ENCODE measurements around the gene SDSL. TPM values are rescaled to one million over a fixed set of nuclear protein-coding genes. Genes with fewer than 3 reads are reported as not detected.

SDSL gene
- total RNA-seq, 1 donor = 3.5 TPM

DNA sequence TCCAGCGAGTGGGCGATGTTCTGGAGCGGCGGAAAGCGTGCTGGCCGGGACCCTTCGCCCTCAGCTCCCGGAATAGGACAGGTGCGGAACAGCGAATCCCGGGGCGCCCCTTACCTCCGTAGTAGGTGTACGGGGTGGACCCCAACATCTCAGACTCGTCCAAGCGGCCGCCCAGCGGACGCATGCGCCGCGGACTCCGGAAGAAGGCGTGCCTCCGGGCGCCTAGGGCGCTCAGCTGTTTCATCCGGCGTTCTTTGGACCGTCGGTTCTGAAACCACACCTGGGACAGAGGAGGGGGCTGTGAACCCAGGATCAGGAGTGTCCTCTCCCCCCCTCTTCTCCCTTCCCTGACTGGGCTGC lies 44.9 kb downstream of the SDSL start:
- peak overlapping the region; percentile 51 for H3K4me3 ChIP-seq (ENCODE audit: low read depth, low read length)
- TF ChIP-seq, protein P1, sequence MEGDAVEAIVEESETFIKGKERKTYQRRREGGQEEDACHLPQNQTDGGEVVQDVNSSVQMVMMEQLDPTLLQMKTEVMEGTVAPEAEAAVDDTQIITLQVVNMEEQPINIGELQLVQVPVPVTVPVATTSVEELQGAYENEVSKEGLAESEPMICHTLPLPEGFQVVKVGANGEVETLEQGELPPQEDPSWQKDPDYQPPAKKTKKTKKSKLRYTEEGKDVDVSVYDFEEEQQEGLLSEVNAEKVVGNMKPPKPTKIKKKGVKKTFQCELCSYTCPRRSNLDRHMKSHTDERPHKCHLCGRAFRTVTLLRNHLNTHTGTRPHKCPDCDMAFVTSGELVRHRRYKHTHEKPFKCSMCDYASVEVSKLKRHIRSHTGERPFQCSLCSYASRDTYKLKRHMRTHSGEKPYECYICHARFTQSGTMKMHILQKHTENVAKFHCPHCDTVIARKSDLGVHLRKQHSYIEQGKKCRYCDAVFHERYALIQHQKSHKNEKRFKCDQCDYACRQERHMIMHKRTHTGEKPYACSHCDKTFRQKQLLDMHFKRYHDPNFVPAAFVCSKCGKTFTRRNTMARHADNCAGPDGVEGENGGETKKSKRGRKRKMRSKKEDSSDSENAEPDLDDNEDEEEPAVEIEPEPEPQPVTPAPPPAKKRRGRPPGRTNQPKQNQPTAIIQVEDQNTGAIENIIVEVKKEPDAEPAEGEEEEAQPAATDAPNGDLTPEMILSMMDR (IDR thresholded peaks at IDR 0.05; ENCODE audit: insufficient read depth, low read depth, low read length) = no peak
- no peak for DNase-seq (ENCODE audit: low read depth)

DNA sequence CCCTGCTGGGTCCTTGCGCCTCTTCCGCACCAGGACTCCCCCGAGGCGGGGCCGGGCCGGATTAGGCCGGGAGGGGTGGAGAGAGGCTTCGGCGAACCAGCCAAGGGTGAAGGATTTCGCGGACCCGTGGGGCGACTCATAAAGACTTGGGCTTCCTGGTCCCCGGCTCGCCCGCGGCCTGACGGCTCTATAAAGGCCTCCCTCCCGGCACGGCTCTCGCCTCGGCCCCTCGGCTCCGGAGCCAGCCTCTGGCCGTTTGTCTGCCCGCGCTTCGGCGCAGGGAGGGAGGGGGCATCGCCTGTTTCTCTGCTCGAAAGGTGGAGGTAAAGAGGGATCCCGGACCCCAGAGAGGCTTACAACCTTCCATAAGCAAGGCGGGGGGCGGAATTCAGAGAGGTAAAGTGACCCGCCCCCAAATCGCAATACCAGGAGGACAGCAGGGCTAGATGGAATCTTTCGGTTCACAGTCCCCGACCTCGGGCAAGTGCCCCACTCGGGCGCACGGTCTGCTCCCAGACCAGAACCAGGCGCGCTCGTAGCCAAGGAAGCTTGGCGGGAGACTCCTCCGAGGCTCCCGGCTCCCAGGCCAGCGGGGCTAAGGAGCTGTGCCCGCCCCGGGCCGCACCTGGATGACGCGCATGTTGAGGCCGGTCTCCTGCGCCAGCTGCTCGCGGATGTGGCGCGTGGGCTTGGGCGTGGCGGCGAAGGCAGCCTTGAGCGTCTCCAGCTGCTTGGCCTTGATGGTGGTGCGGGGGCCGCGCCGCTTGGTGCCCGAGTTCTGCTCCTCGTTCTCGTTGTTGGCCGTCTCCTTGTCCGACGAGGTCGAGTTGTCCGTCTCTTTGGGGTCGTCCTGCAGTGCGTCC lies 45.6 kb downstream of the SDSL start:
- H3K4me3 ChIP-seq (ENCODE audit: low read depth, low read length) = peak overlapping the region; percentile 51
- no peak for DNase-seq (ENCODE audit: low read depth)
- TF ChIP-seq, protein P1 (IDR thresholded peaks at IDR 0.05; ENCODE audit: insufficient read depth, low read depth, low read length) = no peak

DNA sequence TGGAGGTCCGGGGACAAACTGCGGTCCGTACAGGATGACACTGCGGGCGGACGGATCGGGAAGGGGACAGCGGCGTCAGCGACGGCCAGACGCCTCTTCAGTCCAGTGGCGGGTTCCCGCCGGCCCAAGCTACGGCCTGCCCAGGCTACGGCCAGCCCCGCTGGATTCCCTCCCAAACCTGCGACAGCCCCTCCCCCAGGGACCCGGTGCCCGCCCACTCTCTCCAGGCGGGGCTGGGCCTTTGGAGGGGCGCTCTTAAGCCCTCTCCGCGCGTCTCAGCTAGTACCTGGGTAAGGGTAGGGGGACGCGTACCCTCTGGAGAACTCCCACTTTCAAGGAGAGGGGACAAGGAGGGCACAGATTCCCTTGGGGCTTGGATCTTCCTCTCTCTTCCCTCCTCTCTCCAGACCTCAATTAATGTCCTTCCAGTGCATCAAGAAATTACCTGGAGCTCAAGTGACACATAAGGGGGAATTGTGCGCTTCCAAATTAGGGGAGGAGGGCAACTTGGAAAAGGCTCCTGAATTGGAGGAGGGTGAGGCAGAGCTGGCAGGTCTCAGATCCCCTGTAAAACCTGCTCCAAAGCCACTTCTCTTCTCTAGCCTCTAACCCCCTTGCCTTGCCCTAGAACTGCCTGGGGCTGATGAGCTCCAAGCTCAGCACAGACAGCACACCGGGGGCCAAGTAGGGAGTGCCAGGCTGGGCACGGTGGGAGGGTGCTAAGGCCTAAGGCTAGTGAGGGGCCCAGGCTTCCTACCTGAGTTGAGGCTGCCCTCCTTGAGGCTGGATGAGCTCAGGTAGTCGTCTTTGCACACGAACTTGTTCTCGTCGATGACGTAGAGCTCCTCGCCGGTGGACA lies 46.4 kb downstream of the SDSL start:
- no peak for DNase-seq (ENCODE audit: low read depth)
- TF ChIP-seq, protein P1 (IDR thresholded peaks at IDR 0.05; ENCODE audit: insufficient read depth, low read depth, low read length) = no peak
- H3K4me3 ChIP-seq (ENCODE audit: low read depth, low read length) = no peak overlapping the region

DNA sequence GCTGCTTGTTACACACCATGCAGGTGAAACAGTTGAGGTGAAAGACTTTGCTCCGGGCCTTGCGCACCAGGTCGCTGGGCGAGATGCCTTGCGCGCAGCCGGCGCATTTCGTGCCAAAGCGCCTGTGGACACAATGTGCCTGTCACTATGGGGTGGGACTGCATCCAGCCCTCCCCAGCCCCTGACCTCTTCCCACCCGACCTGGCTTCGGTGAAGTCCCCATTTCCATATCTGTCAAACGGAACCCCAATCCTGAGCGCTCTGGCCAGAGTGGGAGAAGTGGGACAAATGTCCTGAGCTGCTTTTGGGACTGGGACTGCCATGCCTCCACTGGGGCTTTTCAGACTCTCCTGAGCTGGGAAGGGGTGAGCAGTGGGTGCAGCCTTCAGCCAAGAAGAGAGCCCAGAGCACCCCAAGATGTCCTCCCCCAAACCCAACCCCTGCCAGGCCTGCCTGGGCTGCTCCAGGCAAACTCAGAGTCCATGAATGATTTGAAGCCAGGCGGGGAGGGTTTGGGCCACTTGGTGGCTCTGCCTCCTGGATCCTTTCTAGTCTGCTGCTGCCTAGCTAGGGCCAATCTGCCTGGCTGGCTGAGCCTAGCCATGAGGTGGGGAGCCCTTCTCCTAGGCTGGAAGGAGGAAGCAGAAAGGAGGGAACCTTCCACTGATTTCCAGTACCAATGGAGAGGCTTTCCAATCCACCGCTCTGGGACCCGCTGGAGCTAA lies 47.2 kb downstream of the SDSL start:
- no peak overlapping the region for H3K4me3 ChIP-seq (ENCODE audit: low read depth, low read length)
- TF ChIP-seq, protein P1 (IDR thresholded peaks at IDR 0.05; ENCODE audit: insufficient read depth, low read depth, low read length) = no peak
- no peak for DNase-seq (ENCODE audit: low read depth)

DNA sequence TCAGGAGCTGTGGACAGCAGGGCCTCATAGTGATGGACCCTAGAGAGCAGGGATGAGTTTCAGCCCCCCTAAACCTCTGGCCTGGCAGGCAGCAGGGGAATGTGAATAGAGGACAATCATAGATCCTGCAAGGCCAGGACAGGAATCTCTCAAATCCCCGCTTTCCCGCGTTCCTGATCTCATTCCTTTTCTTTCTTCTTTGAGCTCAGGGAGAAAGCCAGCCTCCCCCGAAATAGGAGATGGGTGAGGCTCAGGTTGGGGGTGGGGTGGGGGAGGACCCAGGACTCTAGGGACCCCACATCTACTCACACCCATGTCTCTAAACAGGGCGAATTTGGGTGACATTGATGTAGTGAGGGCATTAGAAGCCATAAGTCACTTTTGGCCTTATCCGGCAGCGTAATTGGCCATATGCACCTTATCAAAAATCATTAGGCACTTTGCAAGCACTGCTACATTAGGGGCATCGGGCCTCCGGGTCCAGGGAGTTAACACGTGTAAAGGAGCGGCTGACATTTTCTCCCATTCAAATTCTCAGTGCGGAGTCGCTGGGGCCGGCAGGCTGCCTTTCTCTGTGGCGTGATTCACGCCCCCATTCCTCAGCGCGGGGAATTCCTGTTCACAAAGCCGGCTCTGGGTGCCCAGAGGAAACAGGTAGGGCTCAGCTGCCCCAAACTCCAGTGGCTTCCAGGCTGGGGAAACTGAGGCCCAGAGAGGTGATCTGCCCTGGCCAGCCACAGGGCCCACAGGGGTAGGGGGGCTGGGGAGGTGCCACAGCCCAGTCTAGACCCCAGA lies 48.0 kb downstream of the SDSL start:
- H3K4me3 ChIP-seq (ENCODE audit: low read depth, low read length) = no peak overlapping the region
- no peak for DNase-seq (ENCODE audit: low read depth)
- TF ChIP-seq, protein P1 (IDR thresholded peaks at IDR 0.05; ENCODE audit: insufficient read depth, low read depth, low read length) = no peak

All from fibroblast of villous mesenchyme (primary cell).